Measurements from ENCODE around the gene BFSP1. TPM values are rescaled to one million over a fixed set of nuclear protein-coding genes. Genes with fewer than 3 reads are reported as not detected.

BFSP1 gene
- total RNA-seq, result not detected

- Histone ChIP-seq H3K36me3 (no peaks in the 10 kb centered on the region), H3K27me3 (no peaks in the 10 kb centered on the region), H3K4me1 (peaks cover 0 to 12% of the 10 kb centered on the region in 2 donors), H3K9me3 (no peaks in the 10 kb centered on the region), H3K4me3 (peak within 1 kb of the TSS; percentile 72 to 75), H3K27ac (peak within 1 kb of the TSS; percentile 65 to 74)
- intact Hi-C loops (cut with DNase I), result no loop called here
- DNase-seq (ENCODE audit: low spot score in 2 of 2), result peak in 1 of 2 donors; percentile 73
- TF ChIP-seq, protein P1, sequence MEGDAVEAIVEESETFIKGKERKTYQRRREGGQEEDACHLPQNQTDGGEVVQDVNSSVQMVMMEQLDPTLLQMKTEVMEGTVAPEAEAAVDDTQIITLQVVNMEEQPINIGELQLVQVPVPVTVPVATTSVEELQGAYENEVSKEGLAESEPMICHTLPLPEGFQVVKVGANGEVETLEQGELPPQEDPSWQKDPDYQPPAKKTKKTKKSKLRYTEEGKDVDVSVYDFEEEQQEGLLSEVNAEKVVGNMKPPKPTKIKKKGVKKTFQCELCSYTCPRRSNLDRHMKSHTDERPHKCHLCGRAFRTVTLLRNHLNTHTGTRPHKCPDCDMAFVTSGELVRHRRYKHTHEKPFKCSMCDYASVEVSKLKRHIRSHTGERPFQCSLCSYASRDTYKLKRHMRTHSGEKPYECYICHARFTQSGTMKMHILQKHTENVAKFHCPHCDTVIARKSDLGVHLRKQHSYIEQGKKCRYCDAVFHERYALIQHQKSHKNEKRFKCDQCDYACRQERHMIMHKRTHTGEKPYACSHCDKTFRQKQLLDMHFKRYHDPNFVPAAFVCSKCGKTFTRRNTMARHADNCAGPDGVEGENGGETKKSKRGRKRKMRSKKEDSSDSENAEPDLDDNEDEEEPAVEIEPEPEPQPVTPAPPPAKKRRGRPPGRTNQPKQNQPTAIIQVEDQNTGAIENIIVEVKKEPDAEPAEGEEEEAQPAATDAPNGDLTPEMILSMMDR (IDR thresholded peaks at IDR 0.05), result no peak
These were observed at the start of gene BFSP1 for GRCh38 chr20:17530716-17531664. BFSP1 (minus strand) TSS chr20:17531379; CDS start chr20:17531329, 50 bp downstream.

- Histone ChIP-seq H3K4me3 (peak overlapping the region in 1 of 2 donors; percentile 93), H3K36me3 (peaks cover 0 to 33% of the 10 kb centered on the region in 2 donors), H3K9me3 (no peaks in the 10 kb centered on the region), H3K27me3 (no peaks in the 10 kb centered on the region), H3K27ac (peak overlapping the region in 1 of 2 donors; percentile 50), H3K4me1 (peaks cover 0 to 60% of the 10 kb centered on the region in 2 donors)
- intact Hi-C loops (cut with DNase I), result no loop called here
- DNase-seq (ENCODE audit: low spot score in 2 of 2), result no peak
- TF ChIP-seq, protein P1 (IDR thresholded peaks at IDR 0.05), result no peak
These were observed 49.7 kb upstream of the BFSP1 start for GRCh38 chr20:17580895-17581294.

DNA sequence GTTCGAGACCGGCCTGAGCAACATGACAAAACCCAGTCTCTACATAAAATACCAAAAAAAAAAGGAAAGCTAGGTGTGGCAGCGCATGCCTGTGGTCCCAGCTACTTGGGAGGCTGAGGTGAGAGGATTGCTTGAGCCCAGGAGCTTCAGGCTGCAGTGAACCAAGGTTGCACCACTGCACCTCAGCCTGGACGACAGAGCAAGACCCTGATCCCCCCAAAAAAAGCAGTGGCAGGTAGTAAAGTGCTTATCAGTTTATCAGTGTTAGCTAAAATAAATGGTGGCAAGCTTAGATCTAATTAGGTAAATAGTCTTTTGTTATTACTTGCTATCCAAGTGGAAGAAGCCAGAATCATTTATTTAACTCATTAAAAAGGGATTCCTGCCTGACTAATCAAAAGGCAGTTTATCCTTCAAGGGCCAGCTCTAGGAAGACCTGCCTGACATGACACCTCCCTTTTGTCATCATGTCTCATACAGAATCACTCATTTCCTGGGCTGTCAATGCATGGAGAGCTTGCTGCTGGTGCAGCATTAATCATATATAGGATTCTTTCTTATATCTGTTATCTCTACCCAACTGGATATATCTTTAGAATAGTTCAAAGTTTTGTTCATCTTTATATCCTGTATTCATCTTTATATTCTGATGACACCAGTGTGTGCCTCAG, 48.3 kb upstream of the BFSP1 start:
- peak overlapping the region in 1 of 2 donors; percentile 50 for H3K27ac ChIP-seq
- no peaks in the 10 kb centered on the region for H3K9me3 ChIP-seq
- peaks cover 0 to 58% of the 10 kb centered on the region in 2 donors for H3K4me1 ChIP-seq
- TF ChIP-seq, protein P1 (IDR thresholded peaks at IDR 0.05), result no peak
- no peaks in the 10 kb centered on the region for H3K27me3 ChIP-seq
- peaks cover 0 to 35% of the 10 kb centered on the region in 2 donors for H3K36me3 ChIP-seq
- intact Hi-C loops (cut with DNase I), result no loop called here
- peak overlapping the region; percentile 8 to 93 for H3K4me3 ChIP-seq
- DNase-seq (ENCODE audit: low spot score in 2 of 2), result no peak

- Histone ChIP-seq H3K27me3 (no peaks in the 10 kb centered on the region), H3K27ac (peak overlapping the region in 1 of 2 donors; percentile 33), H3K36me3 (peaks cover 3 to 23% of the 10 kb centered on the region in 2 donors), H3K4me1 (peaks cover 0 to 49% of the 10 kb centered on the region in 2 donors), H3K9me3 (no peaks in the 10 kb centered on the region), H3K4me3 (peak overlapping the region; percentile 22 to 93)
- intact Hi-C loops (cut with DNase I), result no loop called here
- no peak for DNase-seq (ENCODE audit: low spot score in 2 of 2)
- TF ChIP-seq, protein P1 (IDR thresholded peaks at IDR 0.05), result no peak
These were observed 45.0 kb upstream of the BFSP1 start for GRCh38 chr20:17576215-17576614.

DNA sequence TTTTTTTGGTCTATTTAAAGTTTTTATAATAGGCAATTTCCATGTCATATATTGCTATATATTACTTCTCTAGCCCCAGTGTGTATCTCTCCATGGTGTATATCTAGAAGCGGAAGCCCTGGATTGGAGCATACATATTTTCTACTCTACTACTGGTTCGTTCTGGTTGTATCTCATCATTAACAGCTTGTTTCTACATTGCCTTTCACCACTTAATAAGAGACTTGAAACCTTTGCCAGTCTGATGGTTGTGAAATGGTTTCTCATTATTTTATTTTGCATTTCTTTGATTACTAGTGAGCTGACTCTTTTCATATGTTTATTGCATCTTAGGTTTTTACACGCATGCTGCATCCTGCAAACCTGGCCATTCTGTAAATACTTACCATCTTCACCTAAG, 42.3 kb upstream of the BFSP1 start:
- DNase-seq (ENCODE audit: low spot score in 2 of 2), result no peak
- H3K27ac ChIP-seq, result peak overlapping the region in 1 of 2 donors; percentile 10
- TF ChIP-seq, protein P1 (IDR thresholded peaks at IDR 0.05), result no peak
- peak overlapping the region; percentile 93 to 99 for H3K4me3 ChIP-seq
- peaks cover 3 to 14% of the 10 kb centered on the region in 2 donors for H3K36me3 ChIP-seq
- H3K4me1 ChIP-seq, result peaks cover 0 to 25% of the 10 kb centered on the region in 2 donors
- no peaks in the 10 kb centered on the region for H3K27me3 ChIP-seq
- H3K9me3 ChIP-seq, result no peaks in the 10 kb centered on the region
- intact Hi-C loops (cut with DNase I), result no loop called here
